Measurements from ENCODE around the gene MRPL11.
A peak's percentile ranks its signal among the peaks of the same experiment; 100 is the strongest.

The MRPL11 gene

GRCh38 chr11:66428933-66429332 lies 9.7 kb downstream of the MRPL11 start:
- DNase-seq, result no peak

- DNase-seq, result no peak
Measured at GRCh38 chr11:66426314-66426713, 12.3 kb downstream of the MRPL11 start.

GRCh38 chr11:66421492-66422205 lies 17.0 kb downstream of the MRPL11 start:
- peak; percentile 85 for DNase-seq

GRCh38 chr11:66420671-66421476 lies 17.8 kb downstream of the MRPL11 start, which contains the start of gene NPAS4:
NPAS4 (plus strand) TSS chr11:66421035; CDS start chr11:66421180, 145 bp downstream.
- no peak for DNase-seq

- DNase-seq, result no peak
Measured at GRCh38 chr11:66419825-66420224, 18.8 kb downstream of the MRPL11 start.

GRCh38 chr11:66418986-66419308 lies 19.7 kb downstream of the MRPL11 start:
- no peak for DNase-seq

GRCh38 chr11:66418168-66418985 lies 20.3 kb downstream of the MRPL11 start:
- DNase-seq, result peak; percentile 86

- DNase-seq, result no peak
Measured at GRCh38 chr11:66417000-66417399, 21.6 kb downstream of the MRPL11 start.

- no peak for DNase-seq
Measured at GRCh38 chr11:66415423-66415822, 23.2 kb downstream of the MRPL11 start.

GRCh38 chr11:66414120-66414934 lies 24.3 kb downstream of the MRPL11 start:
- DNase-seq, result no peak

- DNase-seq, result no peak
Measured at GRCh38 chr11:66413167-66413566, 25.5 kb downstream of the MRPL11 start.

- DNase-seq, result no peak
Measured at GRCh38 chr11:66412110-66412509, 26.5 kb downstream of the MRPL11 start.

GRCh38 chr11:66411323-66411722 lies 27.3 kb downstream of the MRPL11 start:
- DNase-seq, result no peak

GRCh38 chr11:66410191-66410590 lies 28.5 kb downstream of the MRPL11 start:
- DNase-seq, result no peak

- DNase-seq, result no peak
Measured at GRCh38 chr11:66409226-66409625, 29.4 kb downstream of the MRPL11 start.

GRCh38 chr11:66408488-66409214 lies 30.0 kb downstream of the MRPL11 start:
- peak; percentile 89 for DNase-seq

GRCh38 chr11:66407651-66408050 lies 31.0 kb downstream of the MRPL11 start:
- no peak for DNase-seq

GRCh38 chr11:66393954-66394353 lies 44.7 kb downstream of the MRPL11 start:
- no peak for DNase-seq

- no peak for DNase-seq
Measured at GRCh38 chr11:66391322-66391721, 47.3 kb downstream of the MRPL11 start.

- DNase-seq, result peak; percentile 75
Measured at GRCh38 chr11:66388780-66389386, 49.8 kb downstream of the MRPL11 start.

All from stimulated activated CD4-positive, alpha-beta T cell treated with anti-CD3 and anti-CD28 coated beads, Interleukin-1b, Interleukin-23, amount 100 ng/mL, for 48 hours (primary cell).